ENCODE data around the gene ITSN1.

DNA sequence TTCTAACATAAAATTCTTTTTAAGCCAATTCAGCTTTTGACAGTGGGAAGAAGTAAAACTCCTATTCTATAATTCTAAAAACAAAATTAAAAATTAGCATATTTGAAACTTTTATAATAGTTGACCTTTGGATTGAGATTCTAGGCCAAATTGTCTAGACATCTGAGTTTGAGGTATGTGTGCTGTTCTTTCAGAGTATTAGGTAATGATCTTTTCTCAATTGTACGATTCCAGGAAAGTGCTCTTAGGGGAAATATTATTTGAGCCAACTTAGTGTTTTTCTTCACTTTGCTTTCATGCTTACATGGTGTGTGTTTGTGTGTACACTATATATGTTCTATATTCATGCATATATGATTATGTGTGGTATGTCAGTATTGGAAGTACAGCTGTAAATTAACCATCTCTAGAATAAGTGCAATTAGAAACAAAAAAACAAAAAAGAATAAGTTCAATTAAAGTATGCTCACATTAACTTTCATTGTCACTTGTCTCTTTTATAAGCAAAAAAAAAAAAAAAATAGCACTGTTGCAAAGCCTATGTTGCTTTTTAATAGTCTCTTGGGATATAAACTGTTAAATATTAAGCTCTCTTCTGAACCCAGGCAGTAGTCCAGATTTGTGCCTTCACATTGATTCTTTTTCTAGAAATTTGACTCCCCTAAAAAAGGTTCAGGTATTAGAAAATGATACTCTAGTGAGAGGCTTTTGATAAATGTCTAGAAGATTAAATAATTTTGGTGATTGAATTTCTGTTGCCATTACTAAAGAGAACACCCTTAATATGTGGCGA lies 141.1 kb downstream of the ITSN1 start:
- TF ChIP-seq, protein P1, sequence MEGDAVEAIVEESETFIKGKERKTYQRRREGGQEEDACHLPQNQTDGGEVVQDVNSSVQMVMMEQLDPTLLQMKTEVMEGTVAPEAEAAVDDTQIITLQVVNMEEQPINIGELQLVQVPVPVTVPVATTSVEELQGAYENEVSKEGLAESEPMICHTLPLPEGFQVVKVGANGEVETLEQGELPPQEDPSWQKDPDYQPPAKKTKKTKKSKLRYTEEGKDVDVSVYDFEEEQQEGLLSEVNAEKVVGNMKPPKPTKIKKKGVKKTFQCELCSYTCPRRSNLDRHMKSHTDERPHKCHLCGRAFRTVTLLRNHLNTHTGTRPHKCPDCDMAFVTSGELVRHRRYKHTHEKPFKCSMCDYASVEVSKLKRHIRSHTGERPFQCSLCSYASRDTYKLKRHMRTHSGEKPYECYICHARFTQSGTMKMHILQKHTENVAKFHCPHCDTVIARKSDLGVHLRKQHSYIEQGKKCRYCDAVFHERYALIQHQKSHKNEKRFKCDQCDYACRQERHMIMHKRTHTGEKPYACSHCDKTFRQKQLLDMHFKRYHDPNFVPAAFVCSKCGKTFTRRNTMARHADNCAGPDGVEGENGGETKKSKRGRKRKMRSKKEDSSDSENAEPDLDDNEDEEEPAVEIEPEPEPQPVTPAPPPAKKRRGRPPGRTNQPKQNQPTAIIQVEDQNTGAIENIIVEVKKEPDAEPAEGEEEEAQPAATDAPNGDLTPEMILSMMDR (IDR thresholded peaks at IDR 0.05 in 4 of 5, conservative IDR thresholded peaks at IDR 0.05 in 1 of 5): no peak
- TF ChIP-seq POLR2A (IDR thresholded peaks at IDR 0.05): no peak

All from gastrocnemius medialis (tissue), 4 donors.